ENCODE measurements around the gene FRMD3.

FRMD3 gene

DNA sequence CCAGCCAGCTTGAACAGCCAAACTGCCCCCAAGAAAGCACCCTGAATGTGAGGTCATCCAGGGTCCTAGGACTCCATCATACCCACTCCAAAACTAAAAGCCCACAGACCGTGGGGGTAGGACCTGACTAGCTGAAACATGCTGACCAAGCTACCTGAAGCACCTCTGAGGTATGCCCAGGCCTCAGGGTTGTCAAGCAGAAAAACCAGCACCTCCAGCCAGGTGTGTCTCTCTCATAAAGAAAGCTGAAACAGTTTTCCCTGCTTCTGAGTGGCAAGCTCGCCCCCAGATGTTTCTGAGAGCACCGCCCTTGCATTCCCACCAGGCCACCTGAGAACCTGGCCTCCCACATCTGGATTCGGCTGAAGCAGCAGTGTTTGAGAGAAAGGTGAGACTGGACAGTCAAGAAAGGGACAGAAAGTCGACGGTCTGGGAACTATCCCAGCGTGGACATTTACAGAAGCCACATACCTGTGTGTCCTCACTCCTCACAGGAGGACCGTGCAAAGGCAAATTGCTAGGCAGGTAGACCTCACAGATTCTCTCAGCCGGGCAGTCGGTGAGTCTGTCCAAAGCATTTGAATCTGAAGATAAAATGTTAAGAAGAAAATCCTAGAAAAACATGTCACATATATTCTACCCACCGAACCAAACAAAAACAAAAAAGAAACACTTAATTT lies 319.6 kb downstream of the FRMD3 start:
- no peak for DNase-seq

DNA sequence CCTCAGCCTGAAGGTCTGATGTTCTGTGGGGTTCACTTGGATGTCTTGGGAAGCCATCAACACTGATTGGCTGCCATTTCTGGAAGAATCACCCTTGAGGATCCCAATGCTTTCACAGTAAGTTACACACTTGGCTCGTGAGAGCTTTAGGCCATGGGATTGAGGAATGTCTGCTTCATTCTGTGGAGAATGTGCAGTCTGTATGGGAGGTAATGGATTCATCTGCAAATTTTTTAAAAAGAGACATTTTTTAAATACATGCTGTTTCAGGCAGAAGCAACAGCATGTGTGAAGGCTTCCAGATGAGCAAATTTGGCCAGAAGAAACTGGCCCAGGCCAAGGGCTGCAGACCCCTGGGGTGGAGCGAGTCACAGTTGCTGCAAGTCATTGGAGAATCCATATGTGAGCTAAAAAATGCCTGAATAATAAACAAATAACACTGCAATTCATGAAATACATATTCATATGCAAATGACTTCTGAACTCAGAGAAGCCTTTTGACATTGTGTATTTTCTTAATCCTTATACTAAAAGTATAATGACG lies 328.9 kb downstream of the FRMD3 start:
- no peak for DNase-seq

DNA sequence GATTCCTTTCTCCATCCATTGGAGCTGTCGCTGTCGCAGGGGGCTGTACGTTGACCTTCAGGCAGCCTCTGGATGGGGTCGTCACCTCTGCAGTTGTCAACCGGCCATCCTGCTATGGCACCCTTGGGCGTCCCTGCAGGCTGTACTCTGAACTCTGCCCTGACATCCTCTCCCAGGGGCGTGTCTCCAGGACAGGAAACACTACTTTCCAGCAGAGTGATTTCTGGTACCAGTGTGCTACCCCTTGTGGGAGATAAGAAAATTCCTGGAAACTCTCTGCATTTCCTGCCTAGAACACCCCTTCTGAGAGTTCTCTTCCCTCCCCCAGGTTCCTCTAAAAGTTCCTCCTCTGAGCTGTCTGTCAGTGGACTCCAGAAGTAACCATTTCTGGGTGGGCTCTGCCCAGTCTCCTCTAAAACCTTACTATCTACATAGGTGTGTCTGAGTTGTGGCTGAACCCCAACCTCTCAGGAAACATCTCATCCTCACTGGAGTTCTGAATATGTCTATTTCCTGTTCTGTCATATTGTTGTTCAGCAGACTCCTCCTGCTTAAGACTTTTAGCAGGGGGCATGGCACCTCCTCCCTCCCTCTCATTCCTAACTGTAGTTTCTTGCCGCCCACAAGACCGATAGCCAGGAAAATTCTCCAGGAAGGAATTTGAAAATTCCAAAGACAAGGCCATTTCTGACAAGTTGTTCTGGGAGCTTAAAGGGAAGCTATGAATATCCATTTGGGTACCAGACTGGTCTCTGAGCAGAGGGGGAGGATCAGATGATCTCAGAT lies 329.9 kb downstream of the FRMD3 start:
- DNase-seq: no peak

DNA sequence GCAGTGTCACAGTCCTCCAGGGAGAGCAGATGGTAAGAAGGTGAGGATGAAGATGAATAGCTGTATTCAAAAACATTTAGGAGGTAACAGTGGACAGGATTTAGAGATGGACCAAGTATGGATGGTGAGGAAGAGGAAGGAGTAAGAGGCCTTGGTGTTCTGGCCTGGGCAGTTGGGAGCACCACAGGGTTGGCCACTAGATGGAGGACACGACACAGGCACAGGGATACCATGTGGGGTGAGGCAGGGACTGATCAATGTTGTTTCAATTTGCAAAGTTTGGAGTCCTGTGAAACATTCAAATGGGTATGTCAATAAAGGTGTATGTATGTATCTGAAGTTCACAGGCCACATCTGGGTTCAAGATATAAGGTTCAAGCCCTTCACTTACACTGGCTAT lies 334.2 kb downstream of the FRMD3 start:
- no peak for DNase-seq

DNA sequence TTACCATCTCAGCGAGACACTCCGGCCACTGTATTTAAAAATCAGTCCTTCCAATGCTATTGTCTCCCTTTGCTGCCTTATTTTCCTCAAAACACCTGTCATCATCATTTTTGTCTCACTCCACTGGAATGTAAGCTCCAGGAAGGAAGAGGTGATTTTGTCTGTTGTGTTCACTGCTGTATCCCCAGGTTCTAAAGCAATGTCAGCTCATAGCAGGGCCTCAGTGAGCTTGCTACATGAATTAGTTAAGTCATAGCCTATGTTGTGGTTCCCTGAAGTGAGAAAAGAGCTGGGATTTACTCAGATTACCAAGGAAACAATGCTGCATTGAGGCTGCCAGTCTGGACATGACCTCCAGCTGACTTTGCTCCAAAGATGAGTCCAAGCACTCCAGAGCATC lies 337.7 kb downstream of the FRMD3 start:
- no peak for DNase-seq

DNA sequence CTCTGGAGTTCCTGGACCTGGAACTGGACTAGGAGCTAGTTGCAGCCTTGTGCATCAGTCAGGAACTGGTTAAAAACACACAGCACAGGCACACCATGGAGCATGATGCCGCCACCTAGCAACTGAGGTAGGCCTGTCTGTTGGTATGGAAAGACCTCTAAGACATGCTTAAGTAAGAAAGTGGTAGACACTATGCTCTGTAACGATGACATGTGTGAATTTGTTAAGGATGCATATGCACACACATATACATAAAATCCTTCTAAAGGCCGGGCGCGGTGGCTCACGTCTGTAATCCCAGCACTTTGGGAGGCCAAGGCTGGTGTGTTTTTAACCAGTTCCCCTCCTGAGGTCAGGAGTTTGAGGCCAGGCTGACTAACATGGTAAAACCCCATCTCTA lies 338.4 kb downstream of the FRMD3 start:
- DNase-seq: no peak

DNA sequence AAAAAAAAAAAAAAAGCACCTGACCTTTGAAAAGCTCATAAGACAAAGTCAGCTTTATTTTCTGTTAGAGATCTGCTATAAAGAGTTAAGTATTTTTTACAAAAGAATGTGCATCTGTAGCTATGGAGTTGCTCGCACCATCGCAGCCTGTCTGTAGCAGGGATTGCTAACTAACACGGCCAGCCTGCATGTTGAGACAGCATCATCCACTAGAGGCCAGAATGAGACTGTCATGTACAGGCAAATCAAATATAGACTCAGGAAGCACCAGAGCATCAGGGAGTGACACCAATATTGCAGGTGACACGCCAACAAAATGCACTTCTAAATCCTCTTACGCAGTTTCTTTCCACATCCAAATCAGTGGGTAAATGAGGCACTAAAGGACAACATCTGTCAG lies 339.0 kb downstream of the FRMD3 start:
- no peak for DNase-seq

DNA sequence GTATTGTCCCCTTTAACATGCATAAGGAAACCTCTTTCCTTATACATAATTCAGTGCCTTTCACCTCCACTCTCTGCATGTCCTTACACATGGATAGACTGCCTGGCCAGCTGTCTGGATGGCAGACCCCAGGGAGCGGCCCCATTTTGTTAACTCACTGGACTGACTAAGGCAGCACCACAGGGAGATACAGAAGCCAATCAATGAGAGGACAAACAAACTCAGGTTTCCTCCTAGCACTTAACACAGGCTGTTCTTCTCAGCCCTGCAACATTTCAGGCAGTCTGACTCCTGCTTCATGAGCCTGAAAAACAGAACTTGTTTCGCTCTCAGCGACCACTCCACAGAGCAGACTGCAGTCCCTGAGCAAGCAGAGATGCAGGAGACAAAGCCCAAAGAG lies 339.8 kb downstream of the FRMD3 start:
- no peak for DNase-seq

DNA sequence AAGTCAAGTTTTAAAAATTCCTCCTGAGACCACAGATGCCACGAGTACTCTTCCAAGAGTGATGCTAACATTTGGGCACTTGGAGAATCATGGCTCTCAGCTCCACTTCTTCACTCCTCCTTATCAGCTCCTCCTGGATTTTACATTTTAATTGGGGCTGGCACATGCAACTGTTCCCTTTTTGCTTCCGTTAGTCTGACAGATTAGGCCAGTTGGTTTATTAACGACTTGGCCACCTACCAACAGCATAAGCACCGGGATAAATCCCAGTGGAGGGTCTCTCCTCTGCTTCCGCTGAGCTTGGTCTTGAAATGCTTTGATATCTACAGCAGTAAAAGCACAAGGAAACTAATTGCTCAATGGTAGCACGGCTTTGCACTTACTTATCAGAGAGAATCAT lies 340.6 kb downstream of the FRMD3 start:
- DNase-seq: no peak

DNA sequence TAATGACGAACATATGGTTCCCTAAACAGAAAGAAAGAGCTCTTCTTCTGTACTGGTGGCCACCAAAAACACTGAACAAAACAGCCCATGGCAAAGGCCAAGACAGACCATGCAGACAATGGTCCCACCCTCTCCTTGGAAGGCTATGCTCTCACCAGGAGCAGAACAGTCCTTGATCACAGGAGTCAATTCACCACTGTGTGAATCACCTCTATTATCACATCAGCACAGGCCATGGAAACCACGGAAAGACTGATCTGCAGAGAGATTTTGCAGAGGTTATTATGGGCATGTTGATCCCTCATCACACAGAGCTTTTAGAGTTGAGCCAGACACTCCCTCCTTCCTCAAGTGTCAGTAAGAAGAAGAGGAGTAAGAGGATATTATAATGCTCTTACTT lies 341.3 kb downstream of the FRMD3 start:
- DNase-seq: no peak
